Stimulated activated CD4-positive, alpha-beta T cell treated with anti-CD3 and anti-CD28 coated beads, Interleukin-4, amount 100 ng/mL, for 4 hours (primary cell): ENCODE results near the gene TRAIP.
"Not testable (repeated sequence)": the region's sequence is repeated elsewhere in the genome, so short reads cannot be mapped to it uniquely, and the experiment has no call there.

Experiments
- DNase-seq, 2 experiments: peaks; one replicate each; pipeline ENCODE4 v3.0.0-alpha.2; 2020

The TRAIP gene, protein sequence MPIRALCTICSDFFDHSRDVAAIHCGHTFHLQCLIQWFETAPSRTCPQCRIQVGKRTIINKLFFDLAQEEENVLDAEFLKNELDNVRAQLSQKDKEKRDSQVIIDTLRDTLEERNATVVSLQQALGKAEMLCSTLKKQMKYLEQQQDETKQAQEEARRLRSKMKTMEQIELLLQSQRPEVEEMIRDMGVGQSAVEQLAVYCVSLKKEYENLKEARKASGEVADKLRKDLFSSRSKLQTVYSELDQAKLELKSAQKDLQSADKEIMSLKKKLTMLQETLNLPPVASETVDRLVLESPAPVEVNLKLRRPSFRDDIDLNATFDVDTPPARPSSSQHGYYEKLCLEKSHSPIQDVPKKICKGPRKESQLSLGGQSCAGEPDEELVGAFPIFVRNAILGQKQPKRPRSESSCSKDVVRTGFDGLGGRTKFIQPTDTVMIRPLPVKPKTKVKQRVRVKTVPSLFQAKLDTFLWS

GRCh38 chr3:49856181-49857005 lies at the start of gene TRAIP:
TRAIP (minus strand) TSS chr3:49856564; CDS start chr3:49856453, 111 bp downstream.
- DNase-seq = peak; percentile 91

- DNase-seq = not testable (repeated sequence)
Measured at GRCh38 chr3:49904448-49904847, 48.1 kb upstream of the TRAIP start.

- peak; percentile 69 to 83 for DNase-seq
Measured at GRCh38 chr3:49903451-49904424, 47.4 kb upstream of the TRAIP start, which contains the start of gene MST1R. MST1R (minus strand) TSS chr3:49903873; CDS start chr3:49903609, 264 bp downstream.

DNA sequence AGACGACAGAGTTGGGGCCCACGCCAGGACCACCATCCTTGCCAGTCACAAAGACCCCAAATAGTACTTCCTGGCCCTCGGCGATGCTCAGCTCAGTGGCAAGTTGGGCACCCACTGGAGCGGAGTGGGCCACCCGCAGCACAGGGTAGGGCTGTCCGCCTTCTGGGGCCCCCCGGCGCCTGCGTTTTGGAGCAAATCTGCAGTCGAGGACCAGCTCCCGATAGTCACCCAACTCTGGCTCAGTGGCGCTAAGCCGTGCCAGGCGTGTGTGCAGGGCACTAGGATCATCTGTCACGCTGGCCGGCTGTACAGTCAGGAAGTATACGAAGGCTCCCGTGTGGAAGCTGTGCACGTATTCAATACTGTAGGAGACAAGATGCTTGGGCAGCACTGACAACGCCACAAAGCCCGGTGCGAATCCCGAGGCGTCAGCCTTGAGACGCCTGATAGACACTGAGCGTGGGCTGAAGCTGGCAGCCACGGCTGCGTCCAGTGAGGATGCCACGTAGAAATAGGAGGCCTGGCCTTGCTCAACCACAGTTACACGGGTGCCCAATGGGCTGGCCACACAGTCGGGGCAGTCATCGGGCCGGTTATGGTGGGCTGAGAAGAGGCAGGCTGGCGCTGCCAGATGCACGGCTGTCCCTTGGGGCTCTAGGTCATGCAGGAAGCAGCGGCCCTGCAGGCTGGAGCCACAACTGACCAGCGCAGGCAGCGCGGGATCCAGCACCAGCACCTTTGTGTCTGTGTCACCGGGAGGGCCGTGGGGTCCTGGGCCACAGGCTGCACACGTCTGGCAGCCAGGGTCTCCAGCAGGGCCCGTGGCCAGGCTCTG lies 46.4 kb upstream of the TRAIP start:
- no peak for DNase-seq

DNA sequence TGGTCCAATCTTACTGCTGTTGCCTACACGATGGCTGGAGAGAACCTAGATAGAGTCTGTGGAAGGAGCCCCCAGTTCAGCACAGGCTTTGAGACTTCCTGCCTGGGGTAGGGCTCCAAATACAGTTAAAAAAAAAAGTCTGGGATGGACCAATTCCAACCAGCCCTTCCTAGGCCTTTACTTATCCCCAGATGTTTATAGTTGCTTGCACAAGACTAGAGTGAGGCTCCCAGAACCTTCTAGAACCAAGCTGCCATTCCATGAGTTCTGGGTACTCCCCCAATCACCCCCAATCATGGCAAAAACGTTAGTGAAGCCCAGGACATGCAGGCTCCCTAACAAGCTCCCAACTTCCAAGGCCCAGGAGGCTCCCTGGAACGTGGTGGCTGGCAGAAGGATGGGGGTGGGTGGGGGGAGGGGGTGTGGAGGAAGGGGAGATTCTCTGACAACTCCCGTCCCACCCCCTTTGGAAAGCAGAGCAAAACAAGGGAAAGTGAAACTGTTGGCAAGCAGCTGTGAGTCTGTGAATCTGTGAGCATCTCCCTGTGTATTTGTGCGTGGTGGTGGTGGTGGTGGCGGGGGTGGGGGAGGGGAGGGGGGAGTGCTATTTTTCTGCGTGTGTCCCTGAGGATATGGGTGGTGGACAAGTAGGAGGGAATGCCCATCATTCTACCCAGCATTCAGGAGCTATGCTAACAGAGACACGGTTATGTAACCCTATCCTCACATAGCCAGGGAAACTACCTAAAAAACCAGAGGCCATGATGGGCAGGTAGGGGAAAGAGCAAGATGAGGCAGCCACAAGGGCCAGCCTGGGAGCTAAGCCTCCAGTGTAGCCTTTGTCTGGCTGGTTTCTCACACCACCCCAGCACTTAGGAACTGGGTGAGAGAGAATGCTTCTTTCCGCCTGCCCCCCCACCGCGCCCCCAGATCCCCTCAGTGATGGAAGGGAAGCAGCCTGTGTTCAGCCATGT lies 45.3 kb upstream of the TRAIP start:
- no peak for DNase-seq

DNA sequence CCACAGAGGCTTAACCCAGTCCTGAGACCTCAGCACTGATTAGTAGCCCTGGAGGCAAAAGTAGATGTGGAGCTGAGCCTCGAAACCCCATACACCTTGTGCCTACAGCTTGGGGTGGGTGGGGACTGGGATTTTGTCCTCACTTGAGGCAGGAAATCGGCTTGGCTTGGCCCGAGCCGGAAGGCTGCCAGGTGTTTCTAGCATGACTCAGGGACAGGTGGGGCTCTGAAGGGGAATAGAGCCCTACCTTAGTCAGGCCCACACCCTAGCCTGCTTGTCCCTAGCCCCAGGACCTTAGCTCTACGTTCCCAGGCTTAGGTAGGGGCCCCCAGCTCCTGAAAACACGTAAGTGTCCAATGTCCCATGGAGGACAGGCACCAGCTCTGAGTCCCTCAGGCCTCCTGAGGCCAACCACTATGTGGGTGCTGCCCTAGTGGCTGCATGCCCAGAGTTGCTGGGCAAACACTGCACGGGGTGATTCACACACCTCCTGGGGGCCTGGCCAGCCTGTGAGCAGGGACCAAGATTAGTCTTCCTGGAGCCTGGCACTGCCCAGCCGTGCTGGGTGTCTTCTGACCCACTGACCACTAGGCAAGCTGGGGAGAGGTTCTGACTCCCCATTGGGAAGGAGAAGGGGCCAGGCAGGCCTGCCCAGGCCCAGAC lies 44.3 kb upstream of the TRAIP start:
- no peak for DNase-seq

DNA sequence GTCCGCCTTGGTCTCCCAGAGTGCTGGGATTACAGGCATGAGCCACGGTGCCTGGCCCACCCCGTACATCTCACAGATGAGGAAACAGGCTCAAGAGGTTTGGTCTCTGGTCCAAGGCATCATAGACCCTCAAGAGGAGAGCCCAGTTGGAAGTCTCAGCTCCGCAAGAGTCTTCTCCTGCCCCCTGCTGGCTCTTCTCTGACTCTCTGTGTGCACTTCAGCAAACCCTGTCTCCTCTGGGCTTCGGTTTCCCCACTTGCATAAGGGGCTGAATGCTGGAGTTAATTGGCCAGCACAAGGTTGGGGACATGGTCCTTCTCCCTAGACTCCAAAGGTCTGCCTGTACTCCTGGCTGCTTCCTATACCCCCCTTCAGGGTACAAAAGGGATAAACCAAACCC lies 43.5 kb upstream of the TRAIP start:
- DNase-seq = no peak

GRCh38 chr3:49898991-49899390 lies 42.6 kb upstream of the TRAIP start:
- no peak for DNase-seq

- DNase-seq = no peak
Measured at GRCh38 chr3:49896345-49896744, 40.0 kb upstream of the TRAIP start.

DNA sequence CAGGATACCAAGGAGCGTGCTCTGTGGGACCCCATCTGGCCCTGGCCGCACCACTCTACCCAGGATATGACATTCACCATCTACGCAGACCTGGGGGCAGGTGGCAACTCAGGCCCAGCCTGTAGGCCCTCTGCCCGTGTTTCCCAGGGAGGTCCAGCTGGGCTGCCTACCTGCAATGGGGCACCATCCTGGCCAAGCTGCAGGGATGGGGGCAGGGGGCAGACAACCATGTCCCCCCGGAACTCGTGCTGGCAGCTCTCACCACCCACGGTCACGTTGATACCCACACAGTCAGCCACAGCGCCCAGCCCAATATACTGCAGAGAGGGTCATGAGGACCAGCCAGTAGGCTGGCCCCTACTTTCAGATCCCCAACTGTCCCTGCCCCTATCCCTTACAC lies 39.4 kb upstream of the TRAIP start:
- no peak for DNase-seq

DNA sequence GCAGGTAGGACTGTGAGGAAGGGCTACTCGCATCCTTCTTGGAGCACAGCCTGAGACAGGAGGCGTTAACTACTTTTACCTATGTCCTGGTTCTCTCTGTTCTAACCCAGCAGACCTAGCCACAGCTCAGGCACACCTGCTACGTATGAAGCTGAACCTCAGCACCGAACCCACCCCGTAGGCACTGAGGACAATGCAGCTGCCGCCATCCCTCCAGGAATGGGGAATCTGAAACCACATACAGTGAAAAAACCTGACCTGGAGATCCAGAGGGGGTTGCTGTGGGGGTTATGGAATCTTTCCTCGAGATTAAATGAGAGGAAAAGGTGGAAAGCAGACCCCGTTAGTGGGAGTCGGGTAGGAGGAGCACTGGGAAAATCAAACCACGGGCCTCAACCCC lies 32.9 kb upstream of the TRAIP start:
- no peak for DNase-seq

- no peak for DNase-seq
Measured at GRCh38 chr3:49886922-49887265, 30.5 kb upstream of the TRAIP start.

GRCh38 chr3:49883998-49884397 lies 27.6 kb upstream of the TRAIP start:
- DNase-seq = no peak

GRCh38 chr3:49882166-49882565 lies 25.8 kb upstream of the TRAIP start:
- DNase-seq = no peak

DNA sequence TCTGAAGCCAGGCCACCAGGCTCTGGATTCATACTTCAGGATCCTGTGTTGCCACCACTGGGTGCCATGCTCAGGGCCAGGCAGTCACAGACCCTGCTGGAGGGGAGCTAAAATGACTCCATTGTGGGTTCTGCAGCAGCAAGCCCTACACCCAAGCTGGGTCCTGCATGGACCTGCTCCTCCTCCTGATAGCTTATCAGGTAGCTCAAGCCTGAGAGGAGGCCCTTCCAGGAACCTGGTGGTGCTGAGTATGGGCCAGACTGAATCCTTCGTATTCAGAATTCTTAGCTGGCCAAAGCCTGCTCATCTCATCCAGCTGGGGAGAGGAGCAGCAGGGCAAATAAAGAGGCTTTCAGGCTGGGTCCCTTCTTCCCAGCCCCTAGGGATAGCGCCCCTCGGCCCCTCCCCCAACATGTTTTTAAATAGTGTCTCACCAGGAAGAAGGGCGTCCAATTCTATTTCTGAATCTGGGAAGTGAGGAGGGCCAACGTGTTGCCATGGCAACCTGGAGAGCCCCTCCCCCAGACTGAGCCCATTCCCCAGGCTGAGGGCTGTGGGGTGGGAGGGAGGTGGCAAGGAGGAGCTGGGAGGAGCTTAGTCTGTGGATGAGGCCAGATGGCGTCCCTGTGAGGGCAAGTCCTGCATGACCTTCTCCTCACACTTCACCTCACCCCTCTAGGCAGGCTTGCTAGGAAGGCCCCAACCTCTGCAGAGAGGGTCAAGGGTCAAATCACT lies 24.4 kb upstream of the TRAIP start:
- DNase-seq = no peak

- DNase-seq = no peak
Measured at GRCh38 chr3:49879721-49880120, 23.4 kb upstream of the TRAIP start.

DNA sequence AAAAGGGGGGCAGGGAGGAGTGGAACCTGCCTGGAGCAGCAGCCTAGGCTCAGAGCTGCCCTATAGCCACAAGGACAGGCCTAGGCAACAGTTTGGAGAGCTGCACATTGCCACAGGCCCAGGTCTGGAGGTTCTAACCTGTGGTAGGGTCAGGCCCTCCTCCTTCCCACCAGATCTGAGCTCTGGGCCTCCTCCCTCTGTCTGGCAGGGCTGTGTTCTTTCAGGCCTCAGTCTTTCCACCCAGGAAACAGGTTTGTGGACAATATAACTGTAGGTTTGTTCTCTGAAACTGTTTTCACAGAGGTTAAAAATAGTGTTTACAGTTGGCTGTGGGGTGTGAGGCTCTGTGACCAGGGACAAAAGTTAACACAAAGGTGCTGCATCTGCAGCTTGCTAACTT lies 22.3 kb upstream of the TRAIP start:
- DNase-seq = no peak

GRCh38 chr3:49877716-49878115 lies 21.4 kb upstream of the TRAIP start:
- DNase-seq = no peak

GRCh38 chr3:49876567-49876966 lies 20.2 kb upstream of the TRAIP start:
- DNase-seq = no peak
